ENCODE results near the gene CD1B. TPM values are rescaled to one million over a fixed set of nuclear protein-coding genes. Genes with fewer than 3 reads are reported as not detected.
"Not testable (repeated sequence)": the region's sequence is repeated elsewhere in the genome, so short reads cannot be mapped to it uniquely, and the experiment has no call there.

The CD1B gene
- total RNA-seq, 1 donor from 2014 or later = not detected

DNA sequence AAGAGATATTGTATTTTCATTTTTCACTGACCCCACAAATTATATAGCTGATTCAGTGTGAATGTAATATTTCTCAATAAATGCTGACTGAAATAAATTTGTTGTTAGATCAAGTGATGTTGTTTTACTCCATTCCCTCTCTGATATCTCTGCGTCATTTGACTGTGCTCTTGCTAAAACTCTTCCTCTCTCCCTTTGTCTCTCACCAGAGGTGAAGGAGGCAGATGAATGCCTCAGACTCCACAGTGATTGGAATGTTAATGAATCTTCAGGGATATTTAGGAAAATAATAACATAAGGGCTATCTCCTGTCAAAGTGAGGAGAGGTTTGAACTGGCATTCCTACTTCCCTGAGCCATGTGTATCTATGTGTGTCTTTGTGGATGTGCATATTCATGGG lies 26.1 kb upstream of the CD1B start:
- H3K4me3 ChIP-seq (ENCODE audit: low read depth, low read length) = no peak overlapping the region
- DNase-seq (ENCODE audit: low read depth) = no peak
- TF ChIP-seq CTCF (conservative IDR thresholded peaks at IDR 0.05; ENCODE audit: low read depth, low read length) = no peak

- DNase-seq (ENCODE audit: low read depth) = no peak
- H3K4me3 ChIP-seq (ENCODE audit: low read depth, low read length) = no peak overlapping the region
- TF ChIP-seq CTCF (conservative IDR thresholded peaks at IDR 0.05; ENCODE audit: low read depth, low read length) = no peak
These were observed 25.3 kb upstream of the CD1B start for GRCh38 chr1:158356616-158357015.

DNA sequence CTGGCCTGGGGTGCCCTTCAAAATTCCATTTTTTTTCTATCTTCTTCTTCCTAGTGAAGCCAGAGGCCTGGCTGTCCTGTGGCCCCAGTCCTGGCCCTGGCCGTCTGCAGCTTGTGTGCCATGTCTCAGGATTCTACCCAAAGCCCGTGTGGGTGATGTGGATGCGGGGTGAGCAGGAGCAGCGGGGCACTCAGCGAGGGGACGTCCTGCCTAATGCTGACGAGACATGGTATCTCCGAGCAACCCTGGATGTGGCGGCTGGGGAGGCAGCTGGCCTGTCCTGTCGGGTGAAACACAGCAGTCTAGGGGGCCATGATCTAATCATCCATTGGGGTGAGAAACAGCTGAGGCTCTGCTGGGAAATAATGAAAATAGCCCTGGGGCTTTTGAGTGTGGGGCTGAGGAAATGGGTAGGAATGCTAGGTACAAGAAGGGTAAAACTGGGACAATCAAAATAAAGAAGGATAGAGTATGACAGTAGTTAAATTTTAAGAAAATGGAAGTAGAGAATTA lies 24.5 kb upstream of the CD1B start:
- TF ChIP-seq CTCF (conservative IDR thresholded peaks at IDR 0.05; ENCODE audit: low read depth, low read length) = no peak
- H3K4me3 ChIP-seq (ENCODE audit: low read depth, low read length) = no peak overlapping the region
- no peak for DNase-seq (ENCODE audit: low read depth)

GRCh38 chr1:158354255-158354654 lies 22.9 kb upstream of the CD1B start:
- no peak for TF ChIP-seq CTCF (conservative IDR thresholded peaks at IDR 0.05; ENCODE audit: low read depth, low read length)
- no peak for DNase-seq (ENCODE audit: low read depth)
- no peak overlapping the region for H3K4me3 ChIP-seq (ENCODE audit: low read depth, low read length)

- TF ChIP-seq CTCF (conservative IDR thresholded peaks at IDR 0.05; ENCODE audit: low read depth, low read length) = no peak
- no peak for DNase-seq (ENCODE audit: low read depth)
- H3K4me3 ChIP-seq (ENCODE audit: low read depth, low read length) = no peak within 1 kb of the TSS
These were observed 22.2 kb upstream of the CD1B start, which contains the start of gene CD1E for GRCh38 chr1:158353303-158354075. CD1E (plus strand) TSS chr1:158353894; CDS start chr1:158353989, 95 bp downstream.

DNA sequence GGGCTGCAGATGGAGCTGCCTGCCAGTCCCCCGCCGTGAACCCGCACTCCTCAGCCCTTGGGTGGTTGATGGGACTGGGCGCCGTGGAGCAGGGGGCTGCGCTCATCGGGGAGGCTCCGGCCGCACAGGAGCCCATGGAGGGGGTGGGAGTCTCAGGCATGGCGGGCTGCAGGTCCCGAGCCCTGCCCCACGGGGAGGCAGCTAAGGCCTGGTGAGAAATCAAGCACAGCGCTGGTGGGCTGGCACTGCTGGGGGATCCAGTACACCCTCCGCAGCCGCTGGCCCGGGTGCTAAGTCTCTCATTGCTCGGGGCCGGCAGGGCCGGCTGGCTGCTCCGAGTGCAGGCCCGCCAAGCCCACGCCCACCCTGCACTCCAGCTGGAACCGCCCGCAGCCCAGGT lies 17.6 kb upstream of the CD1B start:
- not testable (repeated sequence) for DNase-seq (ENCODE audit: low read depth); H3K4me3 ChIP-seq (ENCODE audit: low read depth, low read length)

- H3K4me3 ChIP-seq (ENCODE audit: low read depth, low read length); DNase-seq (ENCODE audit: low read depth): not testable (repeated sequence)
These were observed 5.1 kb upstream of the CD1B start for GRCh38 chr1:158336413-158336812.

DNA sequence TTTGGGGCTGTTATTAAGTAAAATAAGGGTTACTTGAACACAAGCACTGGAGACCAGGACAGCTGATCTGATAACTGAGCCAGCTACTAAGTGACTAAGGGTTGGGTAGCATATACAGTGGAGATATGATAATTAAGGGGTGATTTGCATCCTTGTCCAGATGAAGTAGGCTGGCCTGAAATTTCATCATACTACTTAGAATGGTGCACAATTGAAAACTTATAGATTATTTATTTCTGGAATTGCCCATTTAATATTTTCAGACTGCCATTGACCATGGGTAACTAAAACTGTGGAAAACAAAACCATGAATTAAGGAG lies 3.8 kb upstream of the CD1B start:
- no peak for TF ChIP-seq CTCF (conservative IDR thresholded peaks at IDR 0.05; ENCODE audit: low read depth, low read length)
- no peak overlapping the region for H3K4me3 ChIP-seq (ENCODE audit: low read depth, low read length)
- DNase-seq (ENCODE audit: low read depth) = no peak

All from epithelial cell of proximal tubule (primary cell).